Activated CD4-positive, alpha-beta memory T cell treated with anti-CD3 and anti-CD28 coated beads for 36 hours (primary cell): ENCODE results near the gene SPACA9. TPM values are rescaled to one million over a fixed set of nuclear protein-coding genes. Genes with fewer than 3 reads are reported as not detected.
A peak's percentile ranks its signal among the peaks of the same experiment; 100 is the strongest.

Experiments used
- CTCF ChIA-PET: fragments of 350-600 bp; sonication (Branson Sonifier 250); formaldehyde crosslinking; loops from one replicate; lab custom pipeline; 2021; ENCODE audit warnings: antibody characterized with exemption, inconsistent platforms; lab: Charles Lee
- POLR2A ChIA-PET: fragments of 350-600 bp; sonication (Branson Sonifier 250); formaldehyde crosslinking; loops from one replicate; lab custom pipeline; 2021; ENCODE audit warnings: antibody characterized with exemption; lab: Charles Lee
- DNase-seq: peaks from one replicate; pipeline ENCODE4 v3.0.0-alpha.2; 2020
- H3K27ac Mint-ChIP-seq: one replicate; pipeline ENCODE4 v1.8.0; 2021; ENCODE audit warnings: mixed read lengths
- H3K27me3 Mint-ChIP-seq: one replicate; pipeline ENCODE4 v1.8.0; 2021; ENCODE audit warnings: mixed read lengths
- H3K36me3 Mint-ChIP-seq: one replicate; pipeline ENCODE4 v1.8.0; 2021; ENCODE audit warnings: mixed read lengths
- H3K4me1 Mint-ChIP-seq: one replicate; pipeline ENCODE4 v1.8.0; 2021; ENCODE audit warnings: low read depth, mixed read lengths
- H3K4me3 Mint-ChIP-seq: one replicate; pipeline ENCODE4 v1.8.0; 2021; ENCODE audit warnings: mild to moderate bottlenecking, mixed read lengths
- H3K9me3 Mint-ChIP-seq: one replicate; pipeline ENCODE4 v1.8.0; 2021; ENCODE audit warnings: mixed read lengths
- intact Hi-C: fragments of 100-400 bp; cut with micrococcal nuclease; formaldehyde crosslinking; loops from one replicate; pipeline ENCODE4 v1.15.1; 2023
- total RNA-seq, 2 experiments: library from RNA; stranded (reverse); gene quantifications; one replicate each; pipeline ENCODE4 v1.2.3, GENCODE V29; 2021

SPACA9 gene
- total RNA-seq, 2 experiments from 2014 or later, result 1.8 to 3.6 TPM

DNA sequence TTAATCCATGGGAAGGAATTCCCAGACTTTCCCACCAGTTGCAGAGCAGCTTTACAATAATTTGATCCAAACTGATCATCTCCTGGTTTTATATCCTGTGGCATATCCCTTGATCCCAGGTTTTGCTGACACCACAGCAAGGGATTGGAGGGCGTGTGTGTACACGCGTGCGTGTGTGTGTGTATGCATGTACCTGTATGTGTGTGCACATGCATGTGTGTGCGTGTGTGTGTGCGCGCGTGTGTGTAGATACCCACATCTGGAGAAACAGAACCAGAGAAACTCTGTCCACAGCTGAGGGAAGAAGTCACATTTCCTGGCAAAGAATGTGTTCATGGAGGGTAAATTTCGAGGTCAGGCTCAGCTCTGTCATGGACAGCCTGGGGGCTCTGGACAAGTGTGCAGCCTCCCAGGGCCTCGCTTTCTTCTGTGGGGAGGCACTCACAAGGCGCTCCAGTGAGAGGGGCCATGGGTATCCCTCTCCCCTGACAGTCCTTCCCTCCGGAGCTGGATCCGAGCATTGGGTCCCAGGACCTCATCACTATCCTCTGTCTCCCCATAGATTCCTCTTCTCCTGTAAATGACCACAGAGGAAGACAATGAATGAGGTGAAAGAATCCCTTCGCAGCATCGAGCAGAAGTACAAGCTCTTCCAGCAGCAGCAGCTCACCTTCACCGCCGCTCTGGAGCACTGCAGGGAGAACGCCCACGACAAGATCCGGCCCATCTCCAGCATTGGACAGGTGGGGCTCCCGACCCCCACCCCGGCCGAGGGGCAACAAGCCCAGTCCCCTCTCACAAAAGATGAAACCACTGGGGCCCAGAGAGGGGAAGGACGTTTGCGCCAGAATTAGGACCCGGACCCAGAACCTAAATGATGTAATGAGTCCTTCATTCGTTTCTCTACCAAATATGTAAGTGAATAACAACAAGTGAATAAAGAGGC lies 4.9 kb downstream of the SPACA9 start:
- no peaks in the 10 kb centered on the region for H3K27me3 Mint-ChIP-seq
- ChIA-PET CTCF (interaction anchor here (0.9 to 1.2 kb wide), 2 partner anchors 16 to 18 kb away, joined by 3 to 4 read pairs; no protein-coding TSS in a partner anchor), POLR2A (no interaction called here)
- intact Hi-C loops, result no loop called here
- H3K4me1 Mint-ChIP-seq, result peaks cover 14% of the 10 kb centered on the region
- no peak for DNase-seq
- no peaks in the 10 kb centered on the region for H3K9me3 Mint-ChIP-seq
- H3K36me3 Mint-ChIP-seq, result no peaks in the 10 kb centered on the region
- H3K27ac Mint-ChIP-seq, result no peak overlapping the region
- no peak overlapping the region for H3K4me3 Mint-ChIP-seq

DNA sequence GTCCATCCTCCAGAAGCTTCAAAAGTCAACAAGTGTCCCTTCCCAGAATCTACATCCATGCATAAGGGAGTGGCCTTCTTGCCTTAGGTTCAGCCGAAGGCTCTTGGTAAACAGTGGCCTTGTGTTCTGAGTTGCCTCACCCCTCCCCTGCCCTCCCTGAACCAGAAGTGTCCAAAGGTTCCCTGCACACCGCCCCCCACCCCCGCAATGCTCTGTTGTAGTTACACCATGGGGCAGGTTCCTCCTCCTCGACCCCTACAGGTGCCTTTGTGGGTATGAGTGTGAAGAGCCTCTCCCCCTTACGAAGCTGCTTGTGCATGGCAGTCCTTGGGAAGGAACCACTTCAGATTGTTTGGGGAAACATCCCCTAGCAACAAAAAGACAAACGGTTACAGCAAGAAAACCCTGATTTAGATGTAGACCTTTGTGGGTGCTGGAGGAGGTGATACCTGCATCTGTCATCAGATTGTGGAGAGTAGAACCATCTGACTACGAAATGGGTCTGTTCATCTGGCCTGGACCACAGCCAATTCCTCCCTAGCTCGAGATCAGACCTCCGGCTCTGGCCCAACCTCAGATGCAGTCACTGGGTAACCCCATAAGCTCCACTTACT lies 7.1 kb downstream of the SPACA9 start:
- no peak for DNase-seq
- H3K9me3 Mint-ChIP-seq, result no peaks in the 10 kb centered on the region
- no peak overlapping the region for H3K27ac Mint-ChIP-seq
- CTCF ChIA-PET, result no interaction called here
- H3K27me3 Mint-ChIP-seq, result no peaks in the 10 kb centered on the region
- H3K4me1 Mint-ChIP-seq, result peaks cover 3% of the 10 kb centered on the region
- H3K36me3 Mint-ChIP-seq, result no peaks in the 10 kb centered on the region
- intact Hi-C loops, result no loop called here
- POLR2A ChIA-PET, result no interaction called here
- H3K4me3 Mint-ChIP-seq, result no peak overlapping the region

DNA sequence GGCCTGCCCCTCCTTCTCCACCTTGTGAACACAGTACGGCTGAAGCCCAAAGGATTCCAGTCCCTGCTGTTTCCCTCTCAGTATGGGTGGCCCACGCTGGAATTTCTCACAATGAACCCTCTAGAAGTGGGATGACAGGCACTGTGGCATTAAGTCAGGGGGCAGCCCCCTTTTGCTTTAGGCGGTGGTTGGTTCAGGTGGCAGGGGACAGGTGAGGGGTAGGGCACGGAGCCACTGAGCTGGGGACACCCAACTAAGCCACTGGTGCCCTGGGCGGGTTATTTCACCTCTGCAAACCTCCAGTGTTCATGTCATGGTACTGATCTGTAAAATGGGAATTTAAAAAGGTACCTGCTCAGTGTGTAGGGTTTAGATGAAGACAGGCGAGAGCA lies 7.6 kb downstream of the SPACA9 start:
- POLR2A ChIA-PET, result no interaction called here
- no peaks in the 10 kb centered on the region for H3K36me3 Mint-ChIP-seq
- peaks cover 3% of the 10 kb centered on the region for H3K4me1 Mint-ChIP-seq
- no peak overlapping the region for H3K4me3 Mint-ChIP-seq
- H3K9me3 Mint-ChIP-seq, result no peaks in the 10 kb centered on the region
- DNase-seq, result no peak
- intact Hi-C loops, result no loop called here
- H3K27me3 Mint-ChIP-seq, result no peaks in the 10 kb centered on the region
- CTCF ChIA-PET, result no interaction called here
- H3K27ac Mint-ChIP-seq, result no peak overlapping the region

DNA sequence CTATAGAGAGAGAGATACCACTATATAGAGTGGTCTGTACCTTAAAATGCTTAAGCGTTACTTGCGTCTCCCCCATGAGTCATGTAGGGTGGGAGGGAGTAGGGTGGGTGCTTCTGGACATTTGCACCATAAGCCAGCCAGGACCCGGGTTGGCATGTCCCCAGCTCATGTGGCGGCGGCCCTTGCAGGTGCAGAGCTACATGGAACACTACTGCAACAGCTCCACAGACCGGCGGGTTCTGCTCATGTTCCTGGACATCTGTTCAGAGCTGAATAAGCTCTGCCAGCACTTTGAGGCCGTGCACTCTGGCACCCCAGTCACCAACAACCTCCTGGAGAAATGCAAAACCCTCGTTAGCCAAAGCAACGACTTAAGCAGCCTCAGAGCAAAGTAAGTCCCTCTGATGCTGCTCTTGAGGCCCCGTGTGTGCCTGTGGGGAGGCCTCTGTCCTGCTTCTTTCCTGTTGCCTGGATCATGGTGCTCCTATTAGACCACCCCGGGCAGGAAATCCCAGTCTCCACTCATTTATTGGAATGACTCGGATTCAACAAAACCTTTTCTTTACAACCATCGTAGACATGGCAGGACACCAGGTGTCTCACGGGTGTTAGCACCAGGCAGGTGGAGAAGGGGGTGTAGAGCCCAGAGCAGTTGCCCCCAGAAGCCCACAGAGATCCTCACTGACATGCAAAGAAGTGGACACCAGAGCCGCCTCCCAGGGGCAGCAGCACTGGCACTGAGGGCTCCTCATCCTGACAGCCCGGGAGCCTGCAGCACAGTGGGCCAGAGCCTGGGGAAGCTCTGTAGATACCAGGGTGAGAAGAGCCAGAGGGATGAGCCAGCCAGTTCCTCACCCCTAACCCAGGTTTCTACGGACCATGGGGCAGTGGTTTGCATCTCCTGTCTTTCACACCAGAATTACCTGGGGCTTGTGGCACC lies 8.8 kb downstream of the SPACA9 start:
- no peak overlapping the region for H3K4me3 Mint-ChIP-seq
- peaks cover 3% of the 10 kb centered on the region for H3K4me1 Mint-ChIP-seq
- H3K36me3 Mint-ChIP-seq, result no peaks in the 10 kb centered on the region
- ChIA-PET CTCF (no interaction called here), POLR2A (no interaction called here)
- H3K9me3 Mint-ChIP-seq, result no peaks in the 10 kb centered on the region
- DNase-seq, result no peak
- no peak overlapping the region for H3K27ac Mint-ChIP-seq
- intact Hi-C loops, result no loop called here
- no peaks in the 10 kb centered on the region for H3K27me3 Mint-ChIP-seq

DNA sequence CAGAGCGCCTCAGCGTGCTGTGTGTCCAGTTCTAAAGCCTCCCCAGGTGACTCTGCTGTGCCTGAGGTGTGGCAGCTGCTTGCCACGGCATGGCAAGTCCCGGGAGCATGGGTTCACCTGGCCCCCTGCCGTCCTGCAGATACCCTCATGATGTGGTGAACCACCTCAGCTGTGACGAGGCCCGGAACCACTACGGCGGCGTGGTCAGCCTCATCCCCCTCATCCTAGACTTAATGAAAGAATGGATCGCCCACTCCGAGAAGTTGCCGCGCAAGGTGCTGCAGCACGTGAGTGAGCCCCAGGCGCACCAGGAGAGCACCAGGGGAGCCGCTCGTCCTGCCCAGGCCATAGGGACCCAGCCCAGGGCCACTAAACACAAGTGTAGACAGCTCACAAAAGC lies 9.5 kb downstream of the SPACA9 start:
- H3K4me1 Mint-ChIP-seq, result no peaks in the 10 kb centered on the region
- intact Hi-C loops, result no loop called here
- H3K4me3 Mint-ChIP-seq, result no peak overlapping the region
- H3K36me3 Mint-ChIP-seq, result no peaks in the 10 kb centered on the region
- no peaks in the 10 kb centered on the region for H3K27me3 Mint-ChIP-seq
- no peak overlapping the region for H3K27ac Mint-ChIP-seq
- ChIA-PET POLR2A (no interaction called here), CTCF (interaction anchor here (1.2 kb wide), 1 partner anchor 17 kb away, joined by 3 read pairs; no protein-coding TSS in a partner anchor)
- DNase-seq, result peak; percentile 2
- no peaks in the 10 kb centered on the region for H3K9me3 Mint-ChIP-seq

DNA sequence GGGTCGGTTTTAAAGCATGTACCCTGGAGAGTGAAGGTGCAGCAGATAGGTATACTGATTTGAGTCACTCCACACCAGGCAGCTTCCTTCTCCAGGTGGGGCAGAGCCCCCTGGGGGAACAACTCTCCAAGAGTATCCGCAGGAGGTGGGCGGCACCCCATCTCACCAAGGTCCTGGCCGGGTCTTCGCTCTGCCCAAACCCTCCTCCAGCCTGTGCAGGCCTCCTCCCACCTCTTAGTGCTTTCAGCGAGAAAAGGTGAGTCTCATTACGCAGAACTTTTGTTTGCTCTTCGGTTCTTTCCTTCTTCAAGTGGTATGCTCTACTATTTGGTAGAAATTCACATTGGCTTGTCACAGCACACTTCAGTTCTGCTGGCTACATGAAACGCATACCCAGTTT lies 13.7 kb downstream of the SPACA9 start:
- no peaks in the 10 kb centered on the region for H3K4me1 Mint-ChIP-seq
- no peaks in the 10 kb centered on the region for H3K9me3 Mint-ChIP-seq
- intact Hi-C loops, result no loop called here
- no peaks in the 10 kb centered on the region for H3K27me3 Mint-ChIP-seq
- DNase-seq, result no peak
- CTCF ChIA-PET, result interaction anchor here (2.7 kb wide), 1 partner anchor 9 kb away, joined by 11 read pairs; no protein-coding TSS in a partner anchor
- H3K27ac Mint-ChIP-seq, result no peak overlapping the region
- peaks cover 18% of the 10 kb centered on the region for H3K36me3 Mint-ChIP-seq
- H3K4me3 Mint-ChIP-seq, result no peak overlapping the region
- POLR2A ChIA-PET, result no interaction called here

DNA sequence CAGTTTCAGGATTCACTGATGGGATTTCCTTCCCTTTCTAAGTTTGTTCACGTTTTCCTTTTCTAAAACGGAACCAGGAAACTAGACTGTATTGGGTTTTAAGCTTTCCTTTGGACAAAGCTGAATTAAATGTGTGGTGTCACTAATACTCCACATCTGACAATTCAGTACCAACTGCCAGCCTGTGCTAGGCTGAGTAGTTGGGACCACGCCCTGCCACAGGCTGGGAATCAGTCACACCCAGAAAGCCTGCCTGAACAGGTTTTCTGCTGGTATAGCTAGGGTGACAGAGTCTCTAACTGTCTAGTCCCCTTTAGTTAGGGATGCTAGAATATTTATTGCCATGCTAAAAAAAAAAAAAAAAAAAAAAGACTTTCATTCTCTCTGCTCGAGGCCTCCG lies 15.6 kb downstream of the SPACA9 start:
- POLR2A ChIA-PET, result interaction anchor here (0.6 kb wide), 1 partner anchor 16 kb away, joined by 3 read pairs; no protein-coding TSS in a partner anchor
- peaks cover 21% of the 10 kb centered on the region for H3K36me3 Mint-ChIP-seq

DNA sequence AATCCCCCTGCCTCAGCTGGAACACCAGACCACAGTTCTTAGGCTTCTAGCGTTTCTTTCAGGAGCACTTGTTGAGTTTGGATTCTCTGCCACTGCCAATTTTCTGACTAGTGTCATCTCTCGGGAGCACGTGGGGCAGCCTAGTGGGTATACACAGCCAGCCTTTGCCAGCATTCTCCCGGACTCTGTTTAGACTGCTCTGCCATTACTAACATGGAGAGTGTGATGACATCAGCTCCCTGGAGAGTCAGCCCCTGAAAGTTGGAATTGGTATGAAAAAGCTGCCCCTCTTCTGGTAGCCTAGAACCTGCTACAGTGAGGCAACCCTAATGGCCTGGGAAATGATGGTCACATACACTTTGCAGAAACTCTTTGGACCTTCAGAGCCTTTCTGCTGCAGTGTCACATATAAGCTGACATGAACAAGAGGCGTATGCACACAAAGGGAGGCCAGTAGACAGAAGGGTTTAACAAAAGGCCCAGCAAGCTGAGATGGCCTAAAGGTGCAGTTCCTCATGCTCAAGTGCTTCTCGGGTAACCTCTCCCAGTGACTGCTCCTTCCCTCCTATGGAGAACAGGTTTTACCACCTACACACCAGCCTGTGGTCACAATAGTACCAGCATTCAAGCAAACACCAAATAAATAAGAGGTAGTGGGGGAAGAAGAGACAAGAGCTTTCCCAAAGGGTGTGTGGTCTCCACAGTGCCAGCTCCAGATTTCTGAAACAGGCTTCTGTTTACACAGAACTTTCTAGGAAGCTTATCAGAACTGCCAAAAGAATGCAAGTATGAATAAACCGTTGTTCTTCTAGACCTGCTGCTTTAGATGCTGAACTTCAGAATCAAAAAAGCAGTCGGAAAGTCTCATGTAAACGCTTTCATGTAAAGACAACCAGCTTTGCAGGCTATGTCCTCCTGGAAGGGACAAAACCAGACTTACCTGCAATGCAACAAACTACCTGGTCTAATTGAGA lies 16.5 kb downstream of the SPACA9 start:
- Mint-ChIP-seq H3K36me3 (peaks cover 21% of the 10 kb centered on the region), H3K27ac (no peak overlapping the region), H3K27me3 (no peaks in the 10 kb centered on the region)

More for the DNA sequence above, 15.6 kb downstream of the SPACA9 start:
- CTCF ChIA-PET, result interaction anchor here (2.7 kb wide), 1 partner anchor 8 kb away, joined by 11 read pairs; no protein-coding TSS in a partner anchor
- Mint-ChIP-seq H3K4me3 (no peak overlapping the region), H3K4me1 (no peaks in the 10 kb centered on the region), H3K9me3 (no peaks in the 10 kb centered on the region), H3K27me3 (no peaks in the 10 kb centered on the region), H3K27ac (no peak overlapping the region)
- no peak for DNase-seq
- intact Hi-C loops, result no loop called here

DNA sequence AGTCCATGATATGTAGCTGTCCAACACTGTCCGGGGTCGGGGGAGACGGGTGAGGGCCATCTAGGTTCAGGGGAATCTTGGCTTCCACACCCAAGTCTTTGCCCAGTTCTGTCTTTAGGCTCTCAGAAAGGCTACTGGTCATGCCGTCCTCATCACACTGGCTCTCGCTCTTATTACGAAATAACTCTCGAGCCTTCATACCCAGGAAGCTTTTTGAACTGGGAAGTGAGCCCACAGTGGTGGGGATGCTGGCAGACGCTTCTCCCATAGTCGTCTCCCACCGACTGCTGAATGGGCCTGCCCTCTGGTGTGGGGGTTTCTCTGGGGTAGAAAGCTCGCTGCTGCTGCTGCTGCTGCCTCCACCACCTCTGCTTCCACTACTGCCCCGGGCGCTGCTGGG lies 17.6 kb downstream of the SPACA9 start:
- no peak overlapping the region for H3K27ac Mint-ChIP-seq
- ChIA-PET POLR2A (no interaction called here), CTCF (no interaction called here)
- H3K9me3 Mint-ChIP-seq, result no peaks in the 10 kb centered on the region
- H3K36me3 Mint-ChIP-seq, result peaks cover 25% of the 10 kb centered on the region
- no peak overlapping the region for H3K4me3 Mint-ChIP-seq
- H3K4me1 Mint-ChIP-seq, result no peaks in the 10 kb centered on the region
- DNase-seq, result no peak
- no peaks in the 10 kb centered on the region for H3K27me3 Mint-ChIP-seq
- intact Hi-C loops, result no loop called here

More for the DNA sequence above, 16.5 kb downstream of the SPACA9 start:
- Mint-ChIP-seq H3K9me3 (no peaks in the 10 kb centered on the region), H3K4me1 (no peaks in the 10 kb centered on the region), H3K4me3 (no peak overlapping the region)
- CTCF ChIA-PET, result interaction anchor here (2.7 kb wide), 1 partner anchor 7 kb away, joined by 11 read pairs; no protein-coding TSS in a partner anchor
- POLR2A ChIA-PET, result interaction anchor here (0.6 kb wide), 1 partner anchor 16 kb away, joined by 3 read pairs; no protein-coding TSS in a partner anchor
- intact Hi-C loops, result no loop called here
- DNase-seq, result no peak

DNA sequence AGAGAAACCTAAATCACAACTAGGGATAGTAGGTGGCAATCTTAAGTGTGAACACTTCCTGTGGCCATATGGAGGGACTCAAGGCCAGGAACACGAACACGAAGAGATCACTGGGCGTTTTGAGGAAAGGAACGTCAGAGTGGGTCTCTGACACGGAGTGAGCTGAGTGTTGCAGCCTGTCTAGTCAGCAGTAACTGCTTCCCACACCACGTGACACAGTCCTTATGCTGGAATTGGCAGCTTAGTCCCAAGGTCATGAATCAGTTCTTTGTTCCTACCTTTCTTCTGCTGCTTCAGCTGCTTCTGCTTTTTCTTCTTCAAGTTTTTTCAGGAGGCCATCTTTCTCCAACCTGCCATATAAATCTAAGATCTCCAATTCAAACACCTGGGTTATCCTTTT lies 18.2 kb downstream of the SPACA9 start:
- no peak for DNase-seq
- Mint-ChIP-seq H3K27me3 (no peaks in the 10 kb centered on the region), H3K9me3 (no peaks in the 10 kb centered on the region), H3K4me1 (peaks cover 3% of the 10 kb centered on the region), H3K4me3 (no peak overlapping the region), H3K36me3 (peaks cover 28% of the 10 kb centered on the region), H3K27ac (no peak overlapping the region)
- intact Hi-C loops, result no loop called here
- ChIA-PET POLR2A (no interaction called here), CTCF (no interaction called here)

DNA sequence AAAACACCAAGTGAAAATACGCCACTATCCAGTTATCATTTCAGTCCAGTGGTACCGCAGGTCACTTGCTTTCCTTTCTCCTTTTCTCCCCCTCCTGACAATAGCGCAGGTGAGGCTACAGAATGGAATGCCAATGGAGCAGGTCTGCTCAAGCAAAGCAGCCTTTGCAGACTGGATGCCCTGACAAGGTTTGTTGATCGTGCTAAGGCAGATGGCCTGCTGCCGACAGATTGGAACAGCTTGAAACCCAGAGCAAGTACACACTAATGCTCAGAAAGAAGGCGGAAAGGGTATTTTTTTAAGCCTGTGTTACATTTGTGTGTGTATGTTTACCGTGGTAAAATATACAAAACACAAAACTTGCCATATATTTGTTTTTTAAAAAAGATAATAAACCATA lies 19.4 kb downstream of the SPACA9 start:
- no peaks in the 10 kb centered on the region for H3K27me3 Mint-ChIP-seq
- H3K4me3 Mint-ChIP-seq, result no peak overlapping the region
- no peak for DNase-seq
- ChIA-PET POLR2A (no interaction called here), CTCF (interaction anchor here (0.9 kb wide), 1 partner anchor 13 kb away, joined by 3 read pairs; no protein-coding TSS in a partner anchor)
- intact Hi-C loops, result no loop called here
- no peaks in the 10 kb centered on the region for H3K9me3 Mint-ChIP-seq
- no peak overlapping the region for H3K27ac Mint-ChIP-seq
- peaks cover 8% of the 10 kb centered on the region for H3K4me1 Mint-ChIP-seq
- H3K36me3 Mint-ChIP-seq, result peaks cover 33% of the 10 kb centered on the region
